BJ (cell line): ENCODE data around the gene HGFAC. TPM values are rescaled to one million over a fixed set of nuclear protein-coding genes. Genes with fewer than 3 reads are reported as not detected.

ENCODE experiments used
- CTCF ChIA-PET: fragments of 350-600 bp; formaldehyde crosslinking; extraction: SDS; loops from one replicate; lab custom pipeline; 2021; ENCODE audit warnings: antibody characterized with exemption, inconsistent platforms; lab: Yijun Ruan, JAX
- POLR2A ChIA-PET: fragments of 300-600 bp; sonication (Branson Sonifier 250); formaldehyde crosslinking; extraction: SDS; loops from one replicate; lab custom pipeline; 2021; ENCODE audit warnings: antibody characterized with exemption; lab: Charles Lee
- DNase-seq: peaks from one replicate; pipeline ENCODE4 v3.0.0-alpha.2; 2011; ENCODE audit warnings: low read depth
- H3K27me3 ChIP-seq: 2 replicates; pipeline ENCODE4 v1.6.0; 2011; ENCODE audit warnings: low read length; ENCODE audit not compliant: control insufficient read depth, insufficient read depth
- H3K36me3 ChIP-seq: 2 replicates; pipeline ENCODE4 v1.5.1; 2011; ENCODE audit warnings: low read length; ENCODE audit not compliant: control insufficient read depth, insufficient read depth
- H3K4me3 ChIP-seq: 2 replicates; pipeline ENCODE4 v1.5.1; 2011; ENCODE audit warnings: low read depth, mild to moderate bottlenecking, control low read depth, low read length
- polyA plus RNA-seq: library from polyadenylated mRNA; depleted of rRNA; stranded (reverse); fragments of >200 nt; gene quantifications from 2 replicates; pipeline ENCODE4 v1.2.3, GENCODE V29; 2011
- TF ChIP-seq, protein P1 (sequence below): IDR thresholded peaks from 2 replicates; pipeline ENCODE4 v1.5.1; 2011; ENCODE audit warnings: low read depth, mild to moderate bottlenecking, control low read depth, inconsistent platforms, low read length, moderate library complexity; ENCODE audit not compliant: insufficient read depth

Gene HGFAC
- polyA plus RNA-seq, 1 experiment = not detected

DNA sequence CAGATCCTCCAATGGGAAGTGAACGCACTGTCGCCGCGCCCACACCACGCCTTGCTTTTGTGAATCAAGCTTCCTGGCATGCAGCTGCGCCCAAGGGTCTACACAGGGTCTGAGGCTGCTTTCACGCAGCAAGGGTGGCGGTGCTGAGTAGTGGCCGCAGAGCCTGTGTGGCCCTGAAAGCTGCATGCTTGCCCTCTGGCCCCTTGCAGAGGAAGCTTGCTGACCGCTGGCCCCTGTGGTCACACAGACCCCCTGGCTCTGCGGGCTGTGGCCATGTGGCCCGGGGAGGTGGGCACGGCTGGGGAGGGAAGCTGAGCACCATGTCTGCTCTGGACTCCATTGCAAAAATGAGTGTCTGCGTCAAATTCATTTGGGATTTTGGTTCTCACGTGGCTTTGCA lies 30.1 kb downstream of the HGFAC start:
- no peak for DNase-seq
- POLR2A ChIA-PET = no interaction called here
- CTCF ChIA-PET = interaction anchor here (0.5 to 2.8 kb wide), 3 partner anchors 9 to 410 kb away, joined by 3 to 22 read pairs (median 3); no protein-coding TSS in a partner anchor
- H3K4me3 ChIP-seq = no peak overlapping the region
- H3K36me3 ChIP-seq = no peaks in the 10 kb centered on the region
- TF ChIP-seq, protein P1, sequence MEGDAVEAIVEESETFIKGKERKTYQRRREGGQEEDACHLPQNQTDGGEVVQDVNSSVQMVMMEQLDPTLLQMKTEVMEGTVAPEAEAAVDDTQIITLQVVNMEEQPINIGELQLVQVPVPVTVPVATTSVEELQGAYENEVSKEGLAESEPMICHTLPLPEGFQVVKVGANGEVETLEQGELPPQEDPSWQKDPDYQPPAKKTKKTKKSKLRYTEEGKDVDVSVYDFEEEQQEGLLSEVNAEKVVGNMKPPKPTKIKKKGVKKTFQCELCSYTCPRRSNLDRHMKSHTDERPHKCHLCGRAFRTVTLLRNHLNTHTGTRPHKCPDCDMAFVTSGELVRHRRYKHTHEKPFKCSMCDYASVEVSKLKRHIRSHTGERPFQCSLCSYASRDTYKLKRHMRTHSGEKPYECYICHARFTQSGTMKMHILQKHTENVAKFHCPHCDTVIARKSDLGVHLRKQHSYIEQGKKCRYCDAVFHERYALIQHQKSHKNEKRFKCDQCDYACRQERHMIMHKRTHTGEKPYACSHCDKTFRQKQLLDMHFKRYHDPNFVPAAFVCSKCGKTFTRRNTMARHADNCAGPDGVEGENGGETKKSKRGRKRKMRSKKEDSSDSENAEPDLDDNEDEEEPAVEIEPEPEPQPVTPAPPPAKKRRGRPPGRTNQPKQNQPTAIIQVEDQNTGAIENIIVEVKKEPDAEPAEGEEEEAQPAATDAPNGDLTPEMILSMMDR = no peak
- peaks cover 2% of the 10 kb centered on the region; the same call in 1 of the 2 replicates for H3K27me3 ChIP-seq

DNA sequence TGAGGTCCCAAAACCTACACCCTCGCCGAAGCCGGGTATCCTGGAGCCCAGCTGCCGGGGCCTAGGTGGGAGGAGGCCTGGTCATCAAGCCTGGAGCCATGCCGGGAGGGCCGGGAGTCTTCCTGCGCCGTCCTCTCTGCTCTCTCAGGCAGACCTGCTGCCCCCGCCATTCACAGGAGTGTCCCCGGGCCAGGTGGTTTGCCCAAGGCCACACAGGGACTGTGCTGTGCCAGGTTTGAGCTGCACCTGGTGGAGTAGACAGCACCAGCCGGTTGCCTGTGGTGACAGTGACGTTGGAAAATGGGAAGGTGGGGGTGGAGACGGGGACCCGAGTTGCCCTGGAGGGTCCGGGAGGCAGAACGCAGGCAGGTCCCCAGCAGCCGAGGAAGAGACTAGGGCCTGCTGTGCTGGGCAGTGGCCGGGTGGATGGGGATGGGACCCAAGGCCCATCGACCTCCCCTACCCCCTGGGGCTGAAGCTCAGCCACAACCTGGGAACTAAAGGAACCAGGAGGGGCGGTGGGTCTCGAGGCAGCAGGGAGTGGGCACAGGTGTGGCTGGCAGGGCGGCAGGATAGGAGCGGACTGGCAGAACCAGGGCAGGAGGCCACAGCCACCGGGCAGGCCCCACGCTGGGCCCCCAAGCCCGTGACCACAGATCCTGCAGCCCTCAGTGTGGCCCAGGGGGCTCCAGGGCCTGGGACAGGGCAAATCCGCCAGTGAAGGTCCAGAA lies 30.8 kb downstream of the HGFAC start:
- Histone ChIP-seq H3K36me3 (no peaks in the 10 kb centered on the region), H3K4me3 (no peak overlapping the region), H3K27me3 (peaks cover 2% of the 10 kb centered on the region; the same call in 1 of the 2 replicates)
- ChIA-PET POLR2A (no interaction called here), CTCF (interaction anchor here (0.5 to 2.8 kb wide), 2 partner anchors 8 to 410 kb away, joined by 3 to 22 read pairs; no protein-coding TSS in a partner anchor)
- TF ChIP-seq, protein P1 = no peak
- no peak for DNase-seq

DNA sequence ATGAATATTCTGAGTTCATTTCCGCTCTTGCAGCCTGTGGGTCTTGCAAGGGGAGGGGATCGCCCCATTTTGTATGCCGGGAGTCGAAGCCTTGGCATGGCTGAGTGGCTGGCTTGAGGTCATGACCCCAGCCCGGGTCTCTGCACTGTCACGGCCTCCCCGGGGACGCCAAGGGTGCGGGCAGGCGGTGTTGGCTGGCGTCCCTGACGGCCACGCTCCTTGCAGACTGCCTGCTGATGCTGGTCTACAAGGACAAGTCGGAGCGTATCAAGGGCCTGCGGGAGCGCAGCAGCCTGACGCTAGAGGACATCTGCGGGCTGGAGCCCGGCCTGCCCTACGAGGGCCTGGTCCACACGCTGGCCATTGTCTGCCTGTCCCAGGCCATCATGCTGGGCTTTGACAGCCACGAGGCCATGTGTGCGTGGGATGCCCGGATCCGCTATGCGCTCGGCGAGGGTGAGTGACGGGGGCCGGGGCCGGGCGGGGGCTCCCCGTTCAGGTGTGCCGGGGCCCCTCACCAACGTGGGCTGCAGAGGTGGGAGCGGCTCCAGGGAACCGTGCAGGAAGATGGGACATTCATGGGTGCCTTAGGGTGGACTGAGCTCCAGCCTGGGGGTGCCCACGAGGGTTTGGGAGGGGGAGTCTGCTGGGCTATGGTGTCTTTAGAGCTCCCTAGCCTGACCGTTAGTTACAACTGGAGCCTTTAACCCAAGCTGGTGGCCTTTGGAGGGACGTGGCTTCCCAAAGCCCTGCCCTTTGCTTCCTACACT lies 31.6 kb downstream of the HGFAC start:
- POLR2A ChIA-PET = no interaction called here
- Histone ChIP-seq H3K36me3 (no peaks in the 10 kb centered on the region), H3K27me3 (peaks cover 2% of the 10 kb centered on the region; the same call in 1 of the 2 replicates), H3K4me3 (no peak overlapping the region)
- CTCF ChIA-PET = no interaction called here
- TF ChIP-seq, protein P1 = no peak
- DNase-seq = no peak

DNA sequence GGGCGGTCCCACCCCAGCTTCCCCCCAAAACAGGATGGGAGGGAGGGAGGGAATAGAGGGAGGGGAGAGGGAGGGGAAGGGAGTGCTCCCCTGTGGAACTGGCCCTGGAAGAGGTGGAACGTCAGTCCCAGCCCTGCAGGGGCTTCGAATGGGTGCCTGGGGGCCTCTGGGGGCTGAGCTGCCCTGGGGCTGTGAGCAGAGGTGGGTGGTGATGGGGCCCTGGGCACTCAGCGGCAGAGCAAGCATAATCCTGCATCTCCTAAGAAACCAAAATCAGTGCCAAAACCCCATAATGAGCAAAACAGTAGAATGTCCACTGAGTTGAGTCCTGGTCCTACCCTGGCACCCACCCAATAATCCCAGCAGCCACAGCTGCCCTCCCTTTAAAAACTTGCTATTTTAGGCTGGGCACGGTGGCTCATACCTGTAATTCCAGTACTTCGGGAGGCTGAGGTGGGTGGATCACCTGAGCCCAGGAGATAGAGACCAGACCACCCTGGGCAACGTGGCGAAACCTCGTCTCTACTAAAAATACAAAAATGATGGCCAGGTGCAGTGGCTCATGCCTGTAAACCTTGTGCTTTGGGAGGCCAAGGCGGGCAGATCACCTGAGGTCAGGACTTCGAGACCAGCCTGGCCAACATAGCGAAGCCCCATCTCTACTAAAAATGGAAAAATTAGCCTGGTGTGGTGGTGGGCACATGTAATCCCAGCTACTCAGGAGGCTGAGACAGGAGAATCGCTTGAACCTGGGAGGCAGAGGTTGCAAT lies 32.4 kb downstream of the HGFAC start:
- ChIA-PET CTCF (no interaction called here), POLR2A (no interaction called here)
- Histone ChIP-seq H3K4me3 (no peak overlapping the region), H3K36me3 (no peaks in the 10 kb centered on the region), H3K27me3 (peaks cover 2% of the 10 kb centered on the region; the same call in 1 of the 2 replicates)
- no peak for DNase-seq
- TF ChIP-seq, protein P1 = no peak
